Measurements from ENCODE around the gene PAX9.

DNA sequence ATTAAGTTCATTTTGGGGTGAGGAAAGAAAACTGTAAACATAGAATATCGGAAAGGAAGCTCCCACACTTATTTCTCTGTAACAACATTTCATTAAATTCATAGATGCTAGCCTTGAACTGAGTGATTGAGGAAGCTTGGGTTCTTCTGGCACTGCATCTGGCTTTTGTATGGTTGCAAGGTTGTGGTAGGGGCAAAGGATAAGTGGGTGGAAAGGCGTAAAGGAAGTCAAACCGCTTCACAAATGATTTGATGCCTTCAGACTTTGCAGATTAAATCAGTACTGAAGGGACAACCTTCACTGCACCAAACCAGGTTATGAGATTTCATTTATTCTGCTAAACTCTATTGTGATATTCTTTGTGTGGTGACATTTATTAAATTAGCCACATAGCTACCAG is 28.1 kb upstream of the PAX9 start:
- TF ChIP-seq, protein P1, sequence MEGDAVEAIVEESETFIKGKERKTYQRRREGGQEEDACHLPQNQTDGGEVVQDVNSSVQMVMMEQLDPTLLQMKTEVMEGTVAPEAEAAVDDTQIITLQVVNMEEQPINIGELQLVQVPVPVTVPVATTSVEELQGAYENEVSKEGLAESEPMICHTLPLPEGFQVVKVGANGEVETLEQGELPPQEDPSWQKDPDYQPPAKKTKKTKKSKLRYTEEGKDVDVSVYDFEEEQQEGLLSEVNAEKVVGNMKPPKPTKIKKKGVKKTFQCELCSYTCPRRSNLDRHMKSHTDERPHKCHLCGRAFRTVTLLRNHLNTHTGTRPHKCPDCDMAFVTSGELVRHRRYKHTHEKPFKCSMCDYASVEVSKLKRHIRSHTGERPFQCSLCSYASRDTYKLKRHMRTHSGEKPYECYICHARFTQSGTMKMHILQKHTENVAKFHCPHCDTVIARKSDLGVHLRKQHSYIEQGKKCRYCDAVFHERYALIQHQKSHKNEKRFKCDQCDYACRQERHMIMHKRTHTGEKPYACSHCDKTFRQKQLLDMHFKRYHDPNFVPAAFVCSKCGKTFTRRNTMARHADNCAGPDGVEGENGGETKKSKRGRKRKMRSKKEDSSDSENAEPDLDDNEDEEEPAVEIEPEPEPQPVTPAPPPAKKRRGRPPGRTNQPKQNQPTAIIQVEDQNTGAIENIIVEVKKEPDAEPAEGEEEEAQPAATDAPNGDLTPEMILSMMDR (IDR thresholded peaks at IDR 0.05), result no peak
- TF ChIP-seq POLR2AphosphoS5 (IDR thresholded peaks at IDR 0.05), result no peak
